Measurements from ENCODE around the gene TMEM82. TPM values are rescaled to one million over a fixed set of nuclear protein-coding genes. Genes with fewer than 3 reads are reported as not detected.

TMEM82 gene
- total RNA-seq, 1 donor from 2014 or later = not detected

GRCh38 chr1:15700508-15700907, 41.8 kb upstream of the TMEM82 start:
- no peaks in the 10 kb centered on the region for H3K27me3 Mint-ChIP-seq (ENCODE audit: unreplicated experiment)
- peaks cover 26% of the 10 kb centered on the region for H3K4me1 Mint-ChIP-seq (ENCODE audit: unreplicated experiment)
- no peak for DNase-seq (ENCODE audit: extremely low spot score, unreplicated experiment)
- no peak overlapping the region for H3K4me3 Mint-ChIP-seq (ENCODE audit: unreplicated experiment)
- H3K9me3 Mint-ChIP-seq (ENCODE audit: unreplicated experiment) = no peaks in the 10 kb centered on the region
- no peak for TF ChIP-seq CTCF (IDR thresholded peaks at IDR 0.05)
- no peak overlapping the region for H3K27ac Mint-ChIP-seq (ENCODE audit: unreplicated experiment)
- H3K36me3 Mint-ChIP-seq (ENCODE audit: unreplicated experiment) = peaks cover 4% of the 10 kb centered on the region

- H3K4me3 Mint-ChIP-seq (ENCODE audit: unreplicated experiment) = no peak overlapping the region
- no peaks in the 10 kb centered on the region for H3K9me3 Mint-ChIP-seq (ENCODE audit: unreplicated experiment)
- no peak for TF ChIP-seq CTCF (IDR thresholded peaks at IDR 0.05)
- H3K4me1 Mint-ChIP-seq (ENCODE audit: unreplicated experiment) = peaks cover 26% of the 10 kb centered on the region
- peaks cover 8% of the 10 kb centered on the region for H3K36me3 Mint-ChIP-seq (ENCODE audit: unreplicated experiment)
- peak overlapping the region; percentile 10 for H3K27ac Mint-ChIP-seq (ENCODE audit: unreplicated experiment)
- no peak for DNase-seq (ENCODE audit: extremely low spot score, unreplicated experiment)
- H3K27me3 Mint-ChIP-seq (ENCODE audit: unreplicated experiment) = no peaks in the 10 kb centered on the region
Observed at GRCh38 chr1:15701784-15702183, 40.5 kb upstream of the TMEM82 start.

DNA sequence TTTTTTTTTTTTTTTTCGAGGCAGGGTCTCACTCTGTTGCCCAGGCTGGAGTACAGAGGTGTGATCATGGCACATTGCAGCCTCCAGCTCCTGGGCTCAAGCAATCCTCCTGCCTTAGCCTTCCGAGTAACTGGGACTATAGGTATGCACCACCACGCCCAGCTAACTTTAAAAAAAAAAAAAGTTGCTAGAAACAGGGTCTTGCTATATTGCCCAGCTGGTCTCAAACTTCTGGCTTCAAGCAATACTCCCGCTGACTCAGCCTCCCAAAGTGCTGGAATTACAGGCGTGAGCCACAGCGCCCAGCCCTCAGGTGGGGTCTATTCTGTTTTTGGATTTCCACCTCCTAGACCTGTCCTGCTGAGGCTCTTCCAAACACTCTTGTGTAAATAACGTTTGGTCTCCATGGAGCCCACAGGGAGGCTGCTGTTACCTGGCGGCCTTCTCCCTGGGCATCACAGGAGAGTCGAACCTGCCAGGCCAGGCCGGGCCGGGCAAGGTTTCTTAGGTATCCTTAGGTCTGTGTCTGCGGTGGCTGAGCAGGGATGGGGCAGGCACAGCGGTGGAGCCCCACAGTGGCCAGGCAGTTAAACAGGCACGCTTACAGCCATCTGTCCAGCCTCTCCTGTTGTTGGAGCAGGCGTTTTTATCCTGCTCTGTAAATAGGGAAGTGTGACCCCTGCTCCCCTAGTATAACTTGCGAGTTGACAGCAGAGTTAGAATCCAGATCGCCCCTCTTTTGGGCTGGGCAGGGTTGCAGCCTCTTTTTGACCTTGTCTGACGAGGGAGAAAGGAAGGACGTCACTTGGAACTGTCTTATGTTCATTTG, 39.4 kb upstream of the TMEM82 start:
- Mint-ChIP-seq H3K4me3 (ENCODE audit: unreplicated experiment) (peak overlapping the region; percentile 17), H3K9me3 (ENCODE audit: unreplicated experiment) (no peaks in the 10 kb centered on the region), H3K27ac (ENCODE audit: unreplicated experiment) (peak overlapping the region; percentile 96), H3K27me3 (ENCODE audit: unreplicated experiment) (no peaks in the 10 kb centered on the region), H3K4me1 (ENCODE audit: unreplicated experiment) (peaks cover 26% of the 10 kb centered on the region), H3K36me3 (ENCODE audit: unreplicated experiment) (peaks cover 8% of the 10 kb centered on the region)
- peak; percentile 27 for TF ChIP-seq CTCF (IDR thresholded peaks at IDR 0.05)
- DNase-seq (ENCODE audit: extremely low spot score, unreplicated experiment) = no peak

GRCh38 chr1:15703562-15703961, 38.7 kb upstream of the TMEM82 start:
- TF ChIP-seq CTCF (IDR thresholded peaks at IDR 0.05) = no peak
- Mint-ChIP-seq H3K9me3 (ENCODE audit: unreplicated experiment) (no peaks in the 10 kb centered on the region), H3K27me3 (ENCODE audit: unreplicated experiment) (no peaks in the 10 kb centered on the region), H3K36me3 (ENCODE audit: unreplicated experiment) (peaks cover 8% of the 10 kb centered on the region), H3K27ac (ENCODE audit: unreplicated experiment) (peak overlapping the region; percentile 96), H3K4me3 (ENCODE audit: unreplicated experiment) (peak overlapping the region; percentile 17), H3K4me1 (ENCODE audit: unreplicated experiment) (peaks cover 26% of the 10 kb centered on the region)
- DNase-seq (ENCODE audit: extremely low spot score, unreplicated experiment) = no peak

DNA sequence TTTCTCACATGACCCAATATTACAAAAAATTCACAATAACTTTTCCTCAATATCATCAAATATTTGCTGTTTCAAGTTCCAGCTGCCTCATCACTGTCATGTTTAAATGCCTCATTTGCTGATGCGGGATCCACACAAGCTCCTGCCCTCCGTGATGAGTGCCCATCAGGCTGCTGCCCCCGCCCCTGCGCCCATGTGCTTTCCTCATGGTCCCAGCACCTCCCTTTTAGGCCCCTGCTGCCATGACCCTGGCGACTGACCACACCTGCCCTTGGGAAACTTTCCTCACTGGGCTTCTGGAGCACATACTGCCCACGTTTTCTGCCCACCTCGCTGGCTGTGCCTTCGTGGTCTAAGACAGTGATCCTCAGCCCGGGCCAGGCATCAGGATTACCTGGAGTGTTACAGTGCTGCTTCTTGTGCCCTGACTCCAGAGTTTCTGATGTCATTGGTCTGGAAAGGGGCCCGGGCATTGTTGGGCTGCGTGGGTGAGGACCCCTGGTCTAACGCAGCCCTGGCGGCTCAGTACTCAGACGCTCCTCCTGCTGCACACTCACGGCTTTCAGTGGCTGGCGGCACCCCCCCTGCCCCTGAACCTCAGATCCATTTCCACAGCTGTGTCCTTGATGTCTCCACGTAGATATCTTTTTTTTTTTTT, 37.6 kb upstream of the TMEM82 start:
- H3K4me3 Mint-ChIP-seq (ENCODE audit: unreplicated experiment) = no peak overlapping the region
- H3K4me1 Mint-ChIP-seq (ENCODE audit: unreplicated experiment) = peaks cover 28% of the 10 kb centered on the region
- TF ChIP-seq CTCF (IDR thresholded peaks at IDR 0.05) = no peak
- DNase-seq (ENCODE audit: extremely low spot score, unreplicated experiment) = no peak
- no peaks in the 10 kb centered on the region for H3K9me3 Mint-ChIP-seq (ENCODE audit: unreplicated experiment)
- no peaks in the 10 kb centered on the region for H3K27me3 Mint-ChIP-seq (ENCODE audit: unreplicated experiment)
- H3K36me3 Mint-ChIP-seq (ENCODE audit: unreplicated experiment) = peaks cover 8% of the 10 kb centered on the region
- peak overlapping the region; percentile 96 for H3K27ac Mint-ChIP-seq (ENCODE audit: unreplicated experiment)
